ENCODE measurements around the gene QRSL1.
A peak's percentile ranks its signal among the peaks of the same experiment; 100 is the strongest.
"Not testable (repeated sequence)": the region's sequence is repeated elsewhere in the genome, so short reads cannot be mapped to it uniquely, and the experiment has no call there.

Gene QRSL1

GRCh38 chr6:106692112-106692818 is 62.9 kb downstream of the QRSL1 start:
- no peak overlapping the region for H3K4me3 ChIP-seq (replicated peaks; ENCODE audit: low read depth, low read length)
- DNase-seq (ENCODE audit: low read depth) = peak; percentile 36
- TF ChIP-seq CTCF (IDR thresholded peaks at IDR 0.05; ENCODE audit: low read length, missing control alignments) = no peak

- no peak for DNase-seq (ENCODE audit: low read depth)
- no peak overlapping the region for H3K4me3 ChIP-seq (replicated peaks; ENCODE audit: low read depth, low read length)
- TF ChIP-seq CTCF (IDR thresholded peaks at IDR 0.05; ENCODE audit: low read length, missing control alignments) = no peak
These were observed 63.4 kb downstream of the QRSL1 start for GRCh38 chr6:106692819-106693208.

GRCh38 chr6:106693418-106693817 is 64.0 kb downstream of the QRSL1 start:
- no peak for TF ChIP-seq CTCF (IDR thresholded peaks at IDR 0.05; ENCODE audit: low read length, missing control alignments)
- no peak for DNase-seq (ENCODE audit: low read depth)
- no peak overlapping the region for H3K4me3 ChIP-seq (replicated peaks; ENCODE audit: low read depth, low read length)

- no peak overlapping the region for H3K4me3 ChIP-seq (replicated peaks; ENCODE audit: low read depth, low read length)
- TF ChIP-seq CTCF (IDR thresholded peaks at IDR 0.05; ENCODE audit: low read length, missing control alignments) = no peak
- no peak for DNase-seq (ENCODE audit: low read depth)
These were observed 65.0 kb downstream of the QRSL1 start for GRCh38 chr6:106694343-106694742.

- no peak for DNase-seq (ENCODE audit: low read depth)
- H3K4me3 ChIP-seq (replicated peaks; ENCODE audit: low read depth, low read length) = no peak overlapping the region
- no peak for TF ChIP-seq CTCF (IDR thresholded peaks at IDR 0.05; ENCODE audit: low read length, missing control alignments)
These were observed 71.2 kb downstream of the QRSL1 start for GRCh38 chr6:106700581-106700980.

- not testable (repeated sequence) for DNase-seq (ENCODE audit: low read depth); H3K4me3 ChIP-seq (replicated peaks; ENCODE audit: low read depth, low read length)
These were observed 71.8 kb downstream of the QRSL1 start for GRCh38 chr6:106701201-106701600.

- TF ChIP-seq CTCF (IDR thresholded peaks at IDR 0.05; ENCODE audit: low read length, missing control alignments) = no peak
- no peak for DNase-seq (ENCODE audit: low read depth)
- no peak overlapping the region for H3K4me3 ChIP-seq (replicated peaks; ENCODE audit: low read depth, low read length)
These were observed 72.7 kb downstream of the QRSL1 start for GRCh38 chr6:106702046-106702445.
